ENCODE measurements around the gene DDX42. TPM values are rescaled to one million over a fixed set of nuclear protein-coding genes. Genes with fewer than 3 reads are reported as not detected.

DDX42 gene
- total and polyA plus RNA-seq, 2 of the 13 experiments (the other 11 are each of a cell fraction or from before 2014, with no cell fraction given): 87.2 to 92.9 TPM

DNA sequence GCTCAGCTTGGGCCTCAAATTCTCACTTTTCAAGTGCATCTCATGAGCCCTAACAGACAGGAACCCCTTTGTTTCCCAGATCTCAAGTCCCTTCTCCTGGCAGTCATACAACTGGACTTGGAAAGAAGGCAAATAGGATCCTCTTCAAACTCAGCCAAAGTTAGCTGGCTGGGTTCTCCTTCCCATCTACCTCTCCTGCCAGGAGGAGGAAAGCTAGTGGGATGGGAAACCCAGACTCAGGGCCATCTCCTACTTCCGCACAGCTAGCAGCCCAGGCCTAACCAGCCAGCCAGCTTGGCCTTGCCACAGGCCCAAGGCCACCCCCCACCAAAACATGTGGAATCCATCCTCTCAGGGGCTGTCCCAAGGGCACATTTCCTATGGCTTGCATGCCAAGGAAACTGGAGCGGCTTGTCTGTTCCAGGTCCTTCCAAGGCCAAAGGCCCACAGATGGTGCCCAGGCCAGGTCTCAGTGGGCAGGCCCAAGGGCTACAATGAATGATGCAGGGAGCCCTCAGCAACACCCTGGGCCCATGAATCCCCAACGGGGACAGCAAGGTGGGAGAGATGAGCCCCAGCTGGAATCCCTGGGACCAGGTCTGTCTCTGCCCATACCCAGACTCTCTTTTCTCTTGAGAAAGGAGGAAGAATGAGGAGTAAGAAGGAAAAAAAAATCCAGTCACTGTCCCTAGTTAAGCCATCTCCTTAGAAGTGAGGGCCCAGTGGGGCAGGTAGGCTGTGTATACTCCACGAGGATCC lies 66.8 kb downstream of the DDX42 start (continued):
- TF ChIP-seq, protein P1, sequence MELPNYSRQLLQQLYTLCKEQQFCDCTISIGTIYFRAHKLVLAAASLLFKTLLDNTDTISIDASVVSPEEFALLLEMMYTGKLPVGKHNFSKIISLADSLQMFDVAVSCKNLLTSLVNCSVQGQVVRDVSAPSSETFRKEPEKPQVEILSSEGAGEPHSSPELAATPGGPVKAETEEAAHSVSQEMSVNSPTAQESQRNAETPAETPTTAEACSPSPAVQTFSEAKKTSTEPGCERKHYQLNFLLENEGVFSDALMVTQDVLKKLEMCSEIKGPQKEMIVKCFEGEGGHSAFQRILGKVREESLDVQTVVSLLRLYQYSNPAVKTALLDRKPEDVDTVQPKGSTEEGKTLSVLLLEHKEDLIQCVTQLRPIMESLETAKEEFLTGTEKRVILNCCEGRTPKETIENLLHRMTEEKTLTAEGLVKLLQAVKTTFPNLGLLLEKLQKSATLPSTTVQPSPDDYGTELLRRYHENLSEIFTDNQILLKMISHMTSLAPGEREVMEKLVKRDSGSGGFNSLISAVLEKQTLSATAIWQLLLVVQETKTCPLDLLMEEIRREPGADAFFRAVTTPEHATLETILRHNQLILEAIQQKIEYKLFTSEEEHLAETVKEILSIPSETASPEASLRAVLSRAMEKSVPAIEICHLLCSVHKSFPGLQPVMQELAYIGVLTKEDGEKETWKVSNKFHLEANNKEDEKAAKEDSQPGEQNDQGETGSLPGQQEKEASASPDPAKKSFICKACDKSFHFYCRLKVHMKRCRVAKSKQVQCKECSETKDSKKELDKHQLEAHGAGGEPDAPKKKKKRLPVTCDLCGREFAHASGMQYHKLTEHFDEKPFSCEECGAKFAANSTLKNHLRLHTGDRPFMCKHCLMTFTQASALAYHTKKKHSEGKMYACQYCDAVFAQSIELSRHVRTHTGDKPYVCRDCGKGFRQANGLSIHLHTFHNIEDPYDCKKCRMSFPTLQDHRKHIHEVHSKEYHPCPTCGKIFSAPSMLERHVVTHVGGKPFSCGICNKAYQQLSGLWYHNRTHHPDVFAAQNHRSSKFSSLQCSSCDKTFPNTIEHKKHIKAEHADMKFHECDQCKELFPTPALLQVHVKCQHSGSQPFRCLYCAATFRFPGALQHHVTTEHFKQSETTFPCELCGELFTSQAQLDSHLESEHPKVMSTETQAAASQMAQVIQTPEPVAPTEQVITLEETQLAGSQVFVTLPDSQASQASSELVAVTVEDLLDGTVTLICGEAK (IDR thresholded peaks at IDR 0.05): no peak
- TF ChIP-seq, protein P1 (CRISPR knock-in tag; IDR thresholded peaks at IDR 0.05): no peak
- TF ChIP-seq ZNF331 (CRISPR knock-in tag; IDR thresholded peaks at IDR 0.05) (no peak), ZNF761 (CRISPR knock-in tag; conservative IDR thresholded peaks at IDR 0.05) (0 out of 2 replicates have a peak, but pooled peaks have one; percentile 38), ZNF713 (CRISPR knock-in tag; IDR thresholded peaks at IDR 0.05) (no peak), SUZ12 (IDR thresholded peaks at IDR 0.05; ENCODE audit: low read depth, low read length) (no peak), RBM39 (IDR thresholded peaks at IDR 0.05; ENCODE audit: low read depth, low read length, poor library complexity, severe bottlenecking) (peak; percentile 1)
- TF ChIP-seq, protein P2, sequence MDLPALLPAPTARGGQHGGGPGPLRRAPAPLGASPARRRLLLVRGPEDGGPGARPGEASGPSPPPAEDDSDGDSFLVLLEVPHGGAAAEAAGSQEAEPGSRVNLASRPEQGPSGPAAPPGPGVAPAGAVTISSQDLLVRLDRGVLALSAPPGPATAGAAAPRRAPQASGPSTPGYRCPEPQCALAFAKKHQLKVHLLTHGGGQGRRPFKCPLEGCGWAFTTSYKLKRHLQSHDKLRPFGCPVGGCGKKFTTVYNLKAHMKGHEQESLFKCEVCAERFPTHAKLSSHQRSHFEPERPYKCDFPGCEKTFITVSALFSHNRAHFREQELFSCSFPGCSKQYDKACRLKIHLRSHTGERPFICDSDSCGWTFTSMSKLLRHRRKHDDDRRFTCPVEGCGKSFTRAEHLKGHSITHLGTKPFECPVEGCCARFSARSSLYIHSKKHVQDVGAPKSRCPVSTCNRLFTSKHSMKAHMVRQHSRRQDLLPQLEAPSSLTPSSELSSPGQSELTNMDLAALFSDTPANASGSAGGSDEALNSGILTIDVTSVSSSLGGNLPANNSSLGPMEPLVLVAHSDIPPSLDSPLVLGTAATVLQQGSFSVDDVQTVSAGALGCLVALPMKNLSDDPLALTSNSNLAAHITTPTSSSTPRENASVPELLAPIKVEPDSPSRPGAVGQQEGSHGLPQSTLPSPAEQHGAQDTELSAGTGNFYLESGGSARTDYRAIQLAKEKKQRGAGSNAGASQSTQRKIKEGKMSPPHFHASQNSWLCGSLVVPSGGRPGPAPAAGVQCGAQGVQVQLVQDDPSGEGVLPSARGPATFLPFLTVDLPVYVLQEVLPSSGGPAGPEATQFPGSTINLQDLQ (CRISPR knock-in tag; IDR thresholded peaks at IDR 0.05): no peak
- TF ChIP-seq, protein P3, sequence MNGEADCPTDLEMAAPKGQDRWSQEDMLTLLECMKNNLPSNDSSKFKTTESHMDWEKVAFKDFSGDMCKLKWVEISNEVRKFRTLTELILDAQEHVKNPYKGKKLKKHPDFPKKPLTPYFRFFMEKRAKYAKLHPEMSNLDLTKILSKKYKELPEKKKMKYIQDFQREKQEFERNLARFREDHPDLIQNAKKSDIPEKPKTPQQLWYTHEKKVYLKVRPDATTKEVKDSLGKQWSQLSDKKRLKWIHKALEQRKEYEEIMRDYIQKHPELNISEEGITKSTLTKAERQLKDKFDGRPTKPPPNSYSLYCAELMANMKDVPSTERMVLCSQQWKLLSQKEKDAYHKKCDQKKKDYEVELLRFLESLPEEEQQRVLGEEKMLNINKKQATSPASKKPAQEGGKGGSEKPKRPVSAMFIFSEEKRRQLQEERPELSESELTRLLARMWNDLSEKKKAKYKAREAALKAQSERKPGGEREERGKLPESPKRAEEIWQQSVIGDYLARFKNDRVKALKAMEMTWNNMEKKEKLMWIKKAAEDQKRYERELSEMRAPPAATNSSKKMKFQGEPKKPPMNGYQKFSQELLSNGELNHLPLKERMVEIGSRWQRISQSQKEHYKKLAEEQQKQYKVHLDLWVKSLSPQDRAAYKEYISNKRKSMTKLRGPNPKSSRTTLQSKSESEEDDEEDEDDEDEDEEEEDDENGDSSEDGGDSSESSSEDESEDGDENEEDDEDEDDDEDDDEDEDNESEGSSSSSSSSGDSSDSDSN (CRISPR knock-in tag; IDR thresholded peaks at IDR 0.05): peak; percentile 31; the same call in 1 of the 2 replicates
- TF ChIP-seq, protein P4, sequence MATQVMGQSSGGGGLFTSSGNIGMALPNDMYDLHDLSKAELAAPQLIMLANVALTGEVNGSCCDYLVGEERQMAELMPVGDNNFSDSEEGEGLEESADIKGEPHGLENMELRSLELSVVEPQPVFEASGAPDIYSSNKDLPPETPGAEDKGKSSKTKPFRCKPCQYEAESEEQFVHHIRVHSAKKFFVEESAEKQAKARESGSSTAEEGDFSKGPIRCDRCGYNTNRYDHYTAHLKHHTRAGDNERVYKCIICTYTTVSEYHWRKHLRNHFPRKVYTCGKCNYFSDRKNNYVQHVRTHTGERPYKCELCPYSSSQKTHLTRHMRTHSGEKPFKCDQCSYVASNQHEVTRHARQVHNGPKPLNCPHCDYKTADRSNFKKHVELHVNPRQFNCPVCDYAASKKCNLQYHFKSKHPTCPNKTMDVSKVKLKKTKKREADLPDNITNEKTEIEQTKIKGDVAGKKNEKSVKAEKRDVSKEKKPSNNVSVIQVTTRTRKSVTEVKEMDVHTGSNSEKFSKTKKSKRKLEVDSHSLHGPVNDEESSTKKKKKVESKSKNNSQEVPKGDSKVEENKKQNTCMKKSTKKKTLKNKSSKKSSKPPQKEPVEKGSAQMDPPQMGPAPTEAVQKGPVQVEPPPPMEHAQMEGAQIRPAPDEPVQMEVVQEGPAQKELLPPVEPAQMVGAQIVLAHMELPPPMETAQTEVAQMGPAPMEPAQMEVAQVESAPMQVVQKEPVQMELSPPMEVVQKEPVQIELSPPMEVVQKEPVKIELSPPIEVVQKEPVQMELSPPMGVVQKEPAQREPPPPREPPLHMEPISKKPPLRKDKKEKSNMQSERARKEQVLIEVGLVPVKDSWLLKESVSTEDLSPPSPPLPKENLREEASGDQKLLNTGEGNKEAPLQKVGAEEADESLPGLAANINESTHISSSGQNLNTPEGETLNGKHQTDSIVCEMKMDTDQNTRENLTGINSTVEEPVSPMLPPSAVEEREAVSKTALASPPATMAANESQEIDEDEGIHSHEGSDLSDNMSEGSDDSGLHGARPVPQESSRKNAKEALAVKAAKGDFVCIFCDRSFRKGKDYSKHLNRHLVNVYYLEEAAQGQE (IDR thresholded peaks at IDR 0.05; ENCODE audit: borderline replicate concordance in 1 of 2, low read depth in 1 of 2, low read length in 2 of 2): no peak
